GM18499 (cell line): ENCODE results near the gene KRT3.

Source experiments
- ATAC-seq: cut with Tn5 transposase; IDR thresholded peaks from one replicate; pipeline ENCODE4 v1.9.1; 2021; ENCODE audit warnings: moderate number of reproducible peaks; ENCODE audit not compliant: insufficient read depth, unreplicated experiment

Gene KRT3

GRCh38 chr12:52795694-52796428 lies at the start of gene KRT3:
TSS of gene KRT3 (minus strand) at chr12:52796117. CDS start at chr12:52796042, 75 bp downstream.
- ATAC-seq: no peak

DNA sequence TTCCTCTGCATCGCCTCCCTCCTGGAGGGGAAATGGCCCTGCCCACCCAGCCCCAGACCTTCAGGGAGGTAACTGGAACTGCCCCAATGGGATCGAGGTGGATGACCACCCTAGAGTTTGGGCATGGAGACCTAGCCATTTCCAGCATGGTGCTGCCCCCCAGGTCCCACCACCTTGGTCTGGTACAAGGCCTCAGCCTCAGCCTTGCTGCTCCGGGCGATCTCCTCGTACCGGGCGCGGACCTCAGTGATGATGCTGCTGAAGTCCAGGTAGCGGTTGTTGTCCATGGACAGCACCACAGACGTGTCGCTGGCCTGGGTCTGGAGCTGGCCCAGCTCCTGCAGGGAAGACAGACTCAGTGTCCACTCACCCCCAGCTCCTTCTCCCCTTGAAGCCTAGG lies 48.5 kb upstream of the KRT3 start:
- ATAC-seq: no peak

- no peak for ATAC-seq
Observed at GRCh38 chr12:52839436-52840105, 43.7 kb upstream of the KRT3 start.

GRCh38 chr12:52838609-52839435 lies 42.9 kb upstream of the KRT3 start:
- no peak for ATAC-seq

GRCh38 chr12:52837781-52838608 lies 42.1 kb upstream of the KRT3 start:
- ATAC-seq: no peak

- ATAC-seq: no peak
Observed at GRCh38 chr12:52837413-52837741, 41.5 kb upstream of the KRT3 start.

GRCh38 chr12:52836491-52837412 lies 40.8 kb upstream of the KRT3 start:
- ATAC-seq: no peak

DNA sequence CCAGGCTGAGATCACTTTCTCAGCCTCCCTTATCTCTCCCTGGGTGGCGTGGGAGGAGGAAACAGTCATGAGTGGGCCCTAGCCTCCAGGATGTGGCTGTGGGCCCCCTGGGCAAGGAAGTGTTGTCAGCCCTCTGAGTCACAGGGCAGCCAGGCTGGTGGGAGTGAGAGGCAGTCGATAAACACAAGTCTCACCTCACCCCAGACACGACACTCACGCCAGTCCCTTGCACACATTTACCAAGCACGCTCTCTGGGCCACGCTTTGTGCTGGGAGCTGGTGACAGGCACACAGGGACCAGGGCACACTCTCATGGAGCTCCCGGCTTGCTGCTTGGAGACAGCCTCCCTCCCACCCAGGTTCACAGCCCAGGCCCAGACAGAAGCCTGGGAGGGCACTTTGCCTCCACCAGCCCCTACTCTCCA lies 40.1 kb upstream of the KRT3 start:
- ATAC-seq: no peak

- ATAC-seq: no peak
Observed at GRCh38 chr12:52835271-52836041, 39.5 kb upstream of the KRT3 start.

- no peak for ATAC-seq
Observed at GRCh38 chr12:52834727-52835001, 38.7 kb upstream of the KRT3 start.

DNA sequence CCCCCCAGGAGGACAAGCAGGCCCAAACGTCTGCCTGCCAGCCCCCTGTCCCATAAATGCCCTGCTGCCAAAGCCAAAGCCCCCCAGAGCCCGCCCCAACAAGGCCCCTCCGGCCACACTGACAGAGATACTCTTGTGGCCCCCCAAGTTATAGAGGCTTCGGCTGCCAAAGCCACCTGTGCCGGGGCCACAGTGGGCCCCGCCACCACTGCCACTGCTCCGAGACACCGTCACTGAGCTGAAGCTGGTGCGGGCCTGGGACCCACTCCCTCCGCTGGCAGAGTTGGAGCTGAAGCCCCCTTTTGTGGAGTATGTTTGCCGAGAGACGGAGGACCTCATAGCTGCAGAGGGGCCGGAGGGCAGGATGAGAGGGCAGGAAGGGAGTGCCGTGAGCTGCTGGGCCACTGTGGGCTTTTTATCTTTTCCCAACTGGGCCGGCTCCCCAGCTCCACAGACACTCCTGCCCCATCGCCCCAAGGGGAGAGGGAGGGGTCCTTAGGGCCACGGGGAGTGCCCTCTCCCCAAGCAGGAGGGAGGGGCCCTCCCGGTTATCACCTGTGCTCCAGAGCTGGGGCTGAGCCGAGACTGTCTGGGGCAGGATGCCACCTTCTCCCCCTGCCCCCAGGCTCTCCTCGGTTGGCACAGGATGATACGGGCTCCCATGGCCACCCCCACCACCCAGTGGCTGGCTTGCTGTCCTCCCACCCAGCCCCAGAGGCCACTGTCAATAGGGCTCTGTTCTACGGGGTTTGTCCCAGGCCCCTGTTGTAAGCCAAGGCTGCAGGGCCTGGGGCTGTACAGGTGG lies 38.2 kb upstream of the KRT3 start, which contains the start of gene KRT79:
Gene KRT79, minus strand, starts transcription at position 390 of the 805 bp plus-strand sequence. Its CDS starts 51 bp downstream, at position 339.
- no peak for ATAC-seq

DNA sequence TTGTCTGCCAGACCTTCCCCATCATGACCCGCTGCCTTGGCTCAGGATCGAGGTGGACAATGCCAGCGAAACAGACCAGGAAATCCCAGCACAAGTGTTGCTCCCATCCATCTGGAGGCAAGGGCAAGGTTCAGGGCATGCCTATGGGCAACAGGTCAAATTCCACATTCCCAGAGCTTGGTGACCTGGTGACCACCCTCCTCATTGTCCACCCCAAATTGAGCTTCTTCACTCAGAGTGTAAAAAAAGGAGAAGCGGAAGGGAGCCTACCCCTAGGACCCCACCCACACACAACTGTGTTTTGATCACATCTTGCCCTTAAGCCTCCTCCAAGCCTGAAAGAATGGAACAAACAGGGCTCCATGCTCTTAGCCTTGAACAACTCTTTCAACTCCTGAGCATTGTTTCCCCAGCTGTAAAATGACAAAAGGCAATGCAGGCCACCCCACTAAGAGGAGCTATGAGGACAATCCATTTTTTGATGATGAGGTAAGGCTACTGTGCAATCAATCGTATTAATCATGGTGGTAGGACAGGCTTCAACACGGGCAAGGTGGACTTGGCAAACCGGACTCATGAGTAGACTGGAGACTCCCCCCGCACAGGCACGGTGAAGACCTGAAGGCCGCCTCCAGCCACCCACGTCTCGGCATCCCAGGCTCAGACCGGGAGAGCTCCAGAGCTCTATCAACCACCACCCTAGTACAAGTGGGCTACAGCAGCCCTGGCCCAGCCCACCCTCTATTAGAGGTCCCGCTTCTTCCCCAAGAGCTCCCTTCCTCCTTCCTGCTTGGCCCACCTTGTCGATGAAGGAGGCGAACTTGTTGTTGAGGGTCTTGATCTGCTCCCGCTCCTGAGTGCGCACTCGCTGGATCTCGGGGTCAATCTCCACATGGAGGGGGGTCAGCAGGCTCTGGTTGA lies 37.3 kb upstream of the KRT3 start:
- ATAC-seq: no peak

GRCh38 chr12:52832451-52832850 lies 36.5 kb upstream of the KRT3 start:
- no peak for ATAC-seq

DNA sequence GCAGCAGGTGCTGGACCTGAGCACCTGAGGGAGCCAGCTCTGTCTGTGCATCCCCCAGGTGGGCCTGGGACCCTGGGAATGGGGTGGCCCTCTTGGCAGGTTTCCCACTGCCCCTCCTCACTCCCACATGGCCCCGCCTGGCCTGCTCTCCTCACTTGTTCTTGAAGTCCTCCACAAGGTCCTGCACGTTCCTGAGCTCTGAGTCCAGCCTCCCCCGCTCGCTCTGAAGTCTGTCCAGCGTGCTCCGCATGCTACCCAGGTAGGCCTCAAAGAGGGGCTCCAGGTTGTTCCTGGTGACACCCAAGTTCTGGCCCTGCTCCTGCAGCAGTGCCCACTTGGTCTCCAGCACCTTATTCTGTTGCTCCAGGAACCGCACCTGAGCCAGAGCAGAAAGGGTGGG lies 35.3 kb upstream of the KRT3 start:
- ATAC-seq: no peak

DNA sequence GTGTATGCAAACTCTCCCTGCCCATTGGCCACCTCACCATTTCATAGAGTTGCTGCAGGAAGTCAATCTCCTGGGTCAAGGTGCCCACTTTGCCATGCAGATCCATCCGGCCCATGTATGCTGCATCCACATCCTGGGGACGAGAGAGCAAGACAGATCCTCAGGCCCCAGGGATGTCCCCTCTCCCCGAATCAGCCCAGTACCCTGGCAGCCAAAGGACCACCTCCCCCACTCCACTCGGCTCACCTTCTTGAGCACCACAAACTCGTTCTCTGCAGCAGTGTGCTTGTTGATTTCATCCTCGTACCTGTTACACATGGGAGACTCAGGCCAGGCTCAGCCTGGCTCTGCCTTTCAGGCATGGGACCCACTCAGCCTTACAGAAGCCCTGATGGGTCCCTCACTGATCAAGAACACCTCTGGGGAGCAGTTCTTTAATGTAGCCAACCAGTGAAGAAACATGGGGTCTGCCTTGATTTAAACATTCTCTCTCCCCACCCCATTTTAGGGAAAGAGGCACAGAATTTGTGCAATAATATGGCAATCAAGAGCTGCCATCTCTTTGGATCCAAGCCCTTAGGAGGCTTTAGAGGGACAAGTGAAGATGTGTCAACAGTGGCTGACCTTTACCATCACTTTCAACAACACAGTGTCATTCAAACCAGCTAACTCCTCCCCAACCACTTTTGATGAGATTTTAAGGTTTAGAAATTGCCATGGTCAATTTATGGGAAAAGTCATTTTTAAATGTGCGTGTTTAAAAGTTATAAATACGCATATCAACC lies 34.3 kb upstream of the KRT3 start:
- ATAC-seq: no peak

- ATAC-seq: no peak
Observed at GRCh38 chr12:52828591-52829021, 32.7 kb upstream of the KRT3 start.
